ENCODE results near the gene VAV3. TPM values are rescaled to one million over a fixed set of nuclear protein-coding genes. Genes with fewer than 3 reads are reported as not detected.

The VAV3 gene
- total RNA-seq, 2 donors from 2014 or later, result 18.4 to 21.4 TPM

- Histone ChIP-seq H3K4me3 (no peak overlapping the region), H3K4me1 (no peaks in the 10 kb centered on the region), H3K27ac (no peak overlapping the region), H3K9me3 (no peaks in the 10 kb centered on the region), H3K27me3 (no peaks in the 10 kb centered on the region), H3K36me3 (replicated peaks in 1 of 2; ENCODE audit: insufficient read depth in 1 of 2, low read depth in 2 of 2) (no peaks in the 10 kb centered on the region)
- no peak for DNase-seq
- no peak for ATAC-seq
- 76 to 77% methylated on average over 6 of the region's 6 CpGs for WGBS, 2 donors
- intact Hi-C loops (cut with DNase I), result no loop called here
- TF ChIP-seq POLR2A (IDR thresholded peaks at IDR 0.05) (no peak), CTCF (IDR thresholded peaks at IDR 0.05) (no peak)
Observed at GRCh38 chr1:107954719-107955415, 10.1 kb downstream of the VAV3 start.

- Histone ChIP-seq H3K36me3 (replicated peaks in 1 of 2; ENCODE audit: insufficient read depth in 1 of 2, low read depth in 2 of 2) (no peaks in the 10 kb centered on the region), H3K4me3 (no peak overlapping the region), H3K27me3 (no peaks in the 10 kb centered on the region), H3K4me1 (no peaks in the 10 kb centered on the region), H3K9me3 (no peaks in the 10 kb centered on the region), H3K27ac (no peak overlapping the region)
- TF ChIP-seq CTCF (IDR thresholded peaks at IDR 0.05) (no peak), POLR2A (IDR thresholded peaks at IDR 0.05) (no peak)
- ATAC-seq (no peak), DNase-seq (no peak)
- intact Hi-C loops (cut with DNase I), result no loop called here
Observed at GRCh38 chr1:107954126-107954525, 10.9 kb downstream of the VAV3 start.

GRCh38 chr1:107953556-107953955, 11.4 kb downstream of the VAV3 start:
- WGBS, 2 donors, result 55 to 68% methylated on average over 3 of the region's 3 CpGs

GRCh38 chr1:107952989-107953388, 12.0 kb downstream of the VAV3 start:
- DNase-seq, result no peak
- H3K4me3 ChIP-seq, result no peak overlapping the region
- H3K9me3 ChIP-seq, result no peaks in the 10 kb centered on the region
- H3K27me3 ChIP-seq, result no peaks in the 10 kb centered on the region
- 36 to 42% methylated on average over 2 of the region's 2 CpGs for WGBS, 2 donors
- no peak overlapping the region for H3K27ac ChIP-seq
- intact Hi-C loops (cut with DNase I), result no loop called here
- TF ChIP-seq CTCF (IDR thresholded peaks at IDR 0.05) (no peak), POLR2A (IDR thresholded peaks at IDR 0.05) (no peak)
- H3K4me1 ChIP-seq, result no peaks in the 10 kb centered on the region
- no peaks in the 10 kb centered on the region for H3K36me3 ChIP-seq (replicated peaks in 1 of 2; ENCODE audit: insufficient read depth in 1 of 2, low read depth in 2 of 2)
- no peak for ATAC-seq

More at GRCh38 chr1:107953556-107953955, 11.4 kb downstream of the VAV3 start:
- intact Hi-C loops (cut with DNase I), result no loop called here
- TF ChIP-seq CTCF (IDR thresholded peaks at IDR 0.05) (no peak), POLR2A (IDR thresholded peaks at IDR 0.05) (no peak)
- H3K4me3 ChIP-seq, result no peak overlapping the region
- no peak for DNase-seq
- H3K9me3 ChIP-seq, result no peaks in the 10 kb centered on the region
- H3K4me1 ChIP-seq, result no peaks in the 10 kb centered on the region
- H3K27me3 ChIP-seq, result no peaks in the 10 kb centered on the region
- H3K36me3 ChIP-seq (replicated peaks in 1 of 2; ENCODE audit: insufficient read depth in 1 of 2, low read depth in 2 of 2), result no peaks in the 10 kb centered on the region
- no peak for ATAC-seq
- no peak overlapping the region for H3K27ac ChIP-seq

- Histone ChIP-seq H3K4me3 (no peak overlapping the region), H3K27ac (no peak overlapping the region), H3K27me3 (no peaks in the 10 kb centered on the region), H3K4me1 (no peaks in the 10 kb centered on the region), H3K36me3 (replicated peaks in 1 of 2; ENCODE audit: insufficient read depth in 1 of 2, low read depth in 2 of 2) (no peaks in the 10 kb centered on the region), H3K9me3 (no peaks in the 10 kb centered on the region)
- DNase-seq (no peak), ATAC-seq (no peak)
- WGBS, 2 donors, result 51 to 65% methylated on average over 3 of the region's 3 CpGs
- TF ChIP-seq POLR2A (IDR thresholded peaks at IDR 0.05) (no peak), CTCF (IDR thresholded peaks at IDR 0.05) (no peak)
- intact Hi-C loops (cut with DNase I), result no loop called here
Observed at GRCh38 chr1:107950464-107950863, 14.5 kb downstream of the VAV3 start.

Data from body of pancreas (tissue), 4 donors.